Esophagus squamous epithelium (tissue), 4 donors: ENCODE data around the gene ADCY5.

Source experiments
- POLR2A ChIP-seq, 4 donors: fragments of 450-650 bp; IDR thresholded peaks; one replicate each; pipeline ENCODE4 v1.6.1; 2017; ENCODE audit warnings: antibody characterized with exemption in 4 of 4, mild to moderate bottlenecking in 4 of 4, moderate library complexity in 3 of 4
- TF ChIP-seq, protein P1 (sequence below), 6 experiments: fragments of 450-650 bp in 4 of 6; fragments of 200-600 bp in 2 of 6; sonication (generic) in 2 of 6; IDR thresholded peaks; one replicate each; pipeline ENCODE4 v1.5.1; 2016 to 2019; ENCODE audit warnings: antibody characterized with exemption in 6 of 6, mild to moderate bottlenecking in 4 of 6, moderate library complexity in 4 of 6

DNA sequence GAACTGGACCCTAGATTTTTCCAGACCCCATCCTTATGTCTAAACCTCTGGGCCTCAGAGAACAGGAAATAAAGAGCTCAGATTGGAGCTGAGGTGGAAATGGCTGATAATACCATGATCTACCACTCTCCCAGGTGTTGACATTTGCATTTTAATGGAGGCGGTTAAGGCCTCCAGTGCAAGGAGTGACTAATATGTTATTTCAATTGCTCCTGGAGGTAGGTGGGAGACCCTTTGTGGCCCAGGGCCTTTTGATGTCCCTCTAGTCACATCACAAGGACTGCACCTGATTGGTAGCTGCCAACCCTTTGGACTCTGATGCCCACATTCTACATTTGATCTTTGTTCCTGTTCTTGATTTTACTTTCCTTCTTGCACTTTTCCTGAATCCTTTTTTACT is 9.0 kb upstream of the ADCY5 start:
- TF ChIP-seq, protein P1, sequence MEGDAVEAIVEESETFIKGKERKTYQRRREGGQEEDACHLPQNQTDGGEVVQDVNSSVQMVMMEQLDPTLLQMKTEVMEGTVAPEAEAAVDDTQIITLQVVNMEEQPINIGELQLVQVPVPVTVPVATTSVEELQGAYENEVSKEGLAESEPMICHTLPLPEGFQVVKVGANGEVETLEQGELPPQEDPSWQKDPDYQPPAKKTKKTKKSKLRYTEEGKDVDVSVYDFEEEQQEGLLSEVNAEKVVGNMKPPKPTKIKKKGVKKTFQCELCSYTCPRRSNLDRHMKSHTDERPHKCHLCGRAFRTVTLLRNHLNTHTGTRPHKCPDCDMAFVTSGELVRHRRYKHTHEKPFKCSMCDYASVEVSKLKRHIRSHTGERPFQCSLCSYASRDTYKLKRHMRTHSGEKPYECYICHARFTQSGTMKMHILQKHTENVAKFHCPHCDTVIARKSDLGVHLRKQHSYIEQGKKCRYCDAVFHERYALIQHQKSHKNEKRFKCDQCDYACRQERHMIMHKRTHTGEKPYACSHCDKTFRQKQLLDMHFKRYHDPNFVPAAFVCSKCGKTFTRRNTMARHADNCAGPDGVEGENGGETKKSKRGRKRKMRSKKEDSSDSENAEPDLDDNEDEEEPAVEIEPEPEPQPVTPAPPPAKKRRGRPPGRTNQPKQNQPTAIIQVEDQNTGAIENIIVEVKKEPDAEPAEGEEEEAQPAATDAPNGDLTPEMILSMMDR (IDR thresholded peaks at IDR 0.05): no peak
- TF ChIP-seq POLR2A (IDR thresholded peaks at IDR 0.05): no peak
